HEK293 (cell line): ENCODE measurements around the gene ARHGAP21.

Experiments
- CTCF ChIA-PET: fragments of 350-600 bp; formaldehyde crosslinking; extraction: SDS; loops from one replicate; lab custom pipeline; 2021; ENCODE audit warnings: antibody characterized with exemption; lab: Yijun Ruan, JAX
- POLR2A ChIA-PET: fragments of 300-600 bp; formaldehyde crosslinking; extraction: SDS; loops from one replicate; lab custom pipeline; 2020; ENCODE audit warnings: antibody characterized with exemption, inconsistent platforms; lab: Yijun Ruan, JAX
- H3K27ac ChIP-seq: fragments of 200-500 bp; sonication (Bioruptor generic); 2 replicates; pipeline ENCODE4 v1.5.1; 2014; ENCODE audit warnings: low read depth, low read length, control low read depth, inconsistent platforms; ENCODE audit errors: extremely low read depth
- H3K36me3 ChIP-seq, 2 experiments: fragments of 200-500 bp in 1 of 2; sonication (Bioruptor generic) in 1 of 2; 1 replicate in 1 of 2; 2 replicates in 1 of 2; pipeline ENCODE4 v1.5.1; 2014 to 2017; ENCODE audit warnings: inconsistent platforms in 2 of 2, low read length in 2 of 2; ENCODE audit not compliant: control insufficient read depth in 2 of 2, insufficient read depth in 1 of 2
- H3K4me1 ChIP-seq: fragments of 200-500 bp; sonication (Bioruptor generic); 2 replicates; pipeline ENCODE4 v1.5.1; 2014; ENCODE audit warnings: mild to moderate bottlenecking, low read length, inconsistent platforms; ENCODE audit not compliant: control insufficient read depth, insufficient read depth
- H3K4me3 ChIP-seq: 2 replicates; pipeline ENCODE4 v1.5.1; 2011; ENCODE audit warnings: low read depth, mild to moderate bottlenecking, control low read depth, low read length, moderate library complexity
- H3K9me3 ChIP-seq: fragments of 200-500 bp; sonication (Bioruptor generic); 2 replicates; pipeline ENCODE4 v1.5.1; 2014; ENCODE audit warnings: low read depth, low read length, inconsistent platforms; ENCODE audit not compliant: control insufficient read depth, insufficient read depth
- SCRT2 ChIP-seq: fragments of 450-650 bp; formaldehyde crosslinking; IDR thresholded peaks from 2 replicates; pipeline ENCODE4 v1.5.1; 2016; ENCODE audit warnings: missing biosample characterization, missing genetic modification characterization
- SP7 ChIP-seq: fragments of 450-650 bp; formaldehyde crosslinking; IDR thresholded peaks from 2 replicates; pipeline ENCODE4 v1.5.1; 2016; ENCODE audit warnings: missing biosample characterization, missing genetic modification characterization
- ZBTB21 ChIP-seq: fragments of 450-650 bp; formaldehyde crosslinking; IDR thresholded peaks from 2 replicates; pipeline ENCODE4 v1.5.1; 2017; ENCODE audit warnings: missing biosample characterization, missing genetic modification characterization
- ZEB2 ChIP-seq: fragments of 450-650 bp; formaldehyde crosslinking; IDR thresholded peaks from 2 replicates; pipeline ENCODE4 v1.5.1; 2016; ENCODE audit warnings: missing biosample characterization, missing genetic modification characterization
- ZFP3 ChIP-seq: fragments of 450-650 bp; formaldehyde crosslinking; IDR thresholded peaks from 2 replicates; pipeline ENCODE4 v1.5.1; 2016; ENCODE audit warnings: low read depth, missing biosample characterization, missing genetic modification characterization
- ZFP37 ChIP-seq: fragments of 450-650 bp; formaldehyde crosslinking; IDR thresholded peaks from 2 replicates; pipeline ENCODE4 v1.5.1; 2016; ENCODE audit warnings: missing biosample characterization, missing genetic modification characterization
- ZNF112 ChIP-seq: fragments of 450-650 bp; formaldehyde crosslinking; IDR thresholded peaks from 2 replicates; pipeline ENCODE4 v1.5.0; 2017; ENCODE audit warnings: missing biosample characterization, missing genetic modification characterization
- ZNF600 ChIP-seq: fragments of 450-650 bp; formaldehyde crosslinking; IDR thresholded peaks from 2 replicates; pipeline ENCODE4 v1.5.1; 2016; ENCODE audit warnings: missing biosample characterization, missing genetic modification characterization
- ZNF621 ChIP-seq: fragments of 450-650 bp; formaldehyde crosslinking; IDR thresholded peaks from 2 replicates; pipeline ENCODE4 v1.5.1; 2017; ENCODE audit warnings: missing biosample characterization, missing genetic modification characterization
- ZNF654 ChIP-seq: fragments of 450-650 bp; formaldehyde crosslinking; IDR thresholded peaks from 2 replicates; pipeline ENCODE4 v1.5.1; 2016; ENCODE audit warnings: low read depth, missing biosample characterization, missing genetic modification characterization
- ZSCAN16 ChIP-seq: fragments of 450-650 bp; formaldehyde crosslinking; IDR thresholded peaks from 2 replicates; pipeline ENCODE4 v1.5.1; 2016; ENCODE audit warnings: missing biosample characterization, missing genetic modification characterization
- ZXDB ChIP-seq: fragments of 450-650 bp; formaldehyde crosslinking; IDR thresholded peaks from 2 replicates; pipeline ENCODE4 v1.5.1; 2016; ENCODE audit warnings: missing biosample characterization, missing genetic modification characterization
- TF ChIP-seq, protein P1 (sequence below): fragments of 450-650 bp; formaldehyde crosslinking; IDR thresholded peaks from 2 replicates; pipeline ENCODE4 v1.5.1; 2017; ENCODE audit warnings: missing biosample characterization, missing genetic modification characterization
- TF ChIP-seq, protein P2 (sequence below): fragments of 450-650 bp; formaldehyde crosslinking; conservative IDR thresholded peaks from 2 replicates; pipeline ENCODE4 v1.5.1; 2016; ENCODE audit warnings: low read depth, missing biosample characterization, missing genetic modification characterization
- TF ChIP-seq, protein P3 (sequence below): fragments of 450-650 bp; formaldehyde crosslinking; IDR thresholded peaks from 2 replicates; pipeline ENCODE4 v1.5.1; 2016; ENCODE audit warnings: missing biosample characterization, missing genetic modification characterization, low read depth
- TF ChIP-seq, protein P4 (sequence below): fragments of 450-650 bp; formaldehyde crosslinking; IDR thresholded peaks from 2 replicates; pipeline ENCODE4 v1.5.1; 2017; ENCODE audit warnings: missing biosample characterization, missing genetic modification characterization
- TF ChIP-seq, protein P5 (sequence below): fragments of 450-650 bp; IDR thresholded peaks from 2 replicates; pipeline ENCODE4 v1.5.1; 2018; ENCODE audit warnings: missing biosample characterization, missing genetic modification characterization
- TF ChIP-seq, protein P6 (sequence below): fragments of 450-650 bp; formaldehyde crosslinking; IDR thresholded peaks from 2 replicates; pipeline ENCODE4 v1.5.1; 2016; ENCODE audit warnings: missing biosample characterization, missing genetic modification characterization

ARHGAP21 gene

DNA sequence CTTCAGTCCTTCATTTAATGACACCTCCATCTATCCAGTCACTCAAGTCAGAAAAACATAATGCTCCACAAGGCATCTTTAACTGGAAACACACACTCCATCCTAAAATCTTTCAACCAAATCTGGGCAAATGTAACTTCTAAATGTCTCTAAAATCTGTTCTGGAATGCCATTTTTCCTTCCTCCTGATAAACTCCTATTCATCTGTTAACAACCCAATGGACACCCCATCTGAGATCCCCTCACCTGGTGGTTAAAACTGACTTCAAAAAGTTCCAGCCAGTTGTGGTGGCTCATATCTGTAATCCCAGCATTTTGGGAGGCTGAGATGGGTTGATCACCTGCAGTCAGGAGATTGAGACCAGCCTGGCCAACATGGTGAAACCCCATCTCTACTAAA, 78.7 kb downstream of the ARHGAP21 start:
- CTCF ChIA-PET: no interaction called here
- no peaks in the 10 kb centered on the region for H3K36me3 ChIP-seq
- TF ChIP-seq ZNF600 (tag by site-specific recombination) (no peak), ZNF621 (tag by site-specific recombination) (no peak), ZFP3 (peak; percentile 59)
- TF ChIP-seq, protein P1, sequence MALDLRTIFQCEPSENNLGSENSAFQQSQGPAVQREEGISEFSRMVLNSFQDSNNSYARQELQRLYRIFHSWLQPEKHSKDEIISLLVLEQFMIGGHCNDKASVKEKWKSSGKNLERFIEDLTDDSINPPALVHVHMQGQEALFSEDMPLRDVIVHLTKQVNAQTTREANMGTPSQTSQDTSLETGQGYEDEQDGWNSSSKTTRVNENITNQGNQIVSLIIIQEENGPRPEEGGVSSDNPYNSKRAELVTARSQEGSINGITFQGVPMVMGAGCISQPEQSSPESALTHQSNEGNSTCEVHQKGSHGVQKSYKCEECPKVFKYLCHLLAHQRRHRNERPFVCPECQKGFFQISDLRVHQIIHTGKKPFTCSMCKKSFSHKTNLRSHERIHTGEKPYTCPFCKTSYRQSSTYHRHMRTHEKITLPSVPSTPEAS (tag by site-specific recombination): no peak
- TF ChIP-seq, all 188 proteins: peak for 1
- Histone ChIP-seq H3K4me3 (no peak overlapping the region), H3K27ac (no peak overlapping the region), H3K4me1 (no peaks in the 10 kb centered on the region; the same call in 1 of the 2 replicates), H3K9me3 (no peaks in the 10 kb centered on the region)
- POLR2A ChIA-PET: no interaction called here

DNA sequence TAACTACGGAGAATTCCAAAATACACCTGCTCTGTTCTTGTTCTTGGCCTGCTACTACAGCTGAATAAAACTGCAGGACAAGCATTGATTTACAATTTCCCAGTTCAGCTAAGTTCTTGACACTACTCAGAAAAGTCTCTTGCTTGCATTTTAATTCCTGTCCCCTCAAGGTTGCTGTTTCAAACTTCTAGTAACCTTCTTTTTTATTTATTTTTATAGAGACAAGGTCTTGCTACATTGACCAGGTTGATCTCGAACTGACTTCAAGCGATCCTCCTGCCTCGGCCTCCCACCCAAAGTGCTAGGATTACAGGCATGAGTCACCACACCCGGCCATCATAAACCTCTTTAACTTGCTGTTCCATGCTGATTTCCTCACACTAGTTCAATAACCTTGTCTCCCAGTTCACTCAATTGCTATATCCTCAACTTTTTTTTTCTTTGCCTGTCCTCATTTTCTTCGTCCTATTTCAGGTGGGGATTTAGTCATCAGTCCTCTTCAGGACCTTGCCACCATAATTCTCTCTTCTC, 79.9 kb downstream of the ARHGAP21 start:
- POLR2A ChIA-PET: interaction anchor here (1.4 kb wide), 1 partner anchor 79 kb away, joined by 7 read pairs; the partner anchor contains the start of gene ARHGAP21
- TF ChIP-seq, protein P2, sequence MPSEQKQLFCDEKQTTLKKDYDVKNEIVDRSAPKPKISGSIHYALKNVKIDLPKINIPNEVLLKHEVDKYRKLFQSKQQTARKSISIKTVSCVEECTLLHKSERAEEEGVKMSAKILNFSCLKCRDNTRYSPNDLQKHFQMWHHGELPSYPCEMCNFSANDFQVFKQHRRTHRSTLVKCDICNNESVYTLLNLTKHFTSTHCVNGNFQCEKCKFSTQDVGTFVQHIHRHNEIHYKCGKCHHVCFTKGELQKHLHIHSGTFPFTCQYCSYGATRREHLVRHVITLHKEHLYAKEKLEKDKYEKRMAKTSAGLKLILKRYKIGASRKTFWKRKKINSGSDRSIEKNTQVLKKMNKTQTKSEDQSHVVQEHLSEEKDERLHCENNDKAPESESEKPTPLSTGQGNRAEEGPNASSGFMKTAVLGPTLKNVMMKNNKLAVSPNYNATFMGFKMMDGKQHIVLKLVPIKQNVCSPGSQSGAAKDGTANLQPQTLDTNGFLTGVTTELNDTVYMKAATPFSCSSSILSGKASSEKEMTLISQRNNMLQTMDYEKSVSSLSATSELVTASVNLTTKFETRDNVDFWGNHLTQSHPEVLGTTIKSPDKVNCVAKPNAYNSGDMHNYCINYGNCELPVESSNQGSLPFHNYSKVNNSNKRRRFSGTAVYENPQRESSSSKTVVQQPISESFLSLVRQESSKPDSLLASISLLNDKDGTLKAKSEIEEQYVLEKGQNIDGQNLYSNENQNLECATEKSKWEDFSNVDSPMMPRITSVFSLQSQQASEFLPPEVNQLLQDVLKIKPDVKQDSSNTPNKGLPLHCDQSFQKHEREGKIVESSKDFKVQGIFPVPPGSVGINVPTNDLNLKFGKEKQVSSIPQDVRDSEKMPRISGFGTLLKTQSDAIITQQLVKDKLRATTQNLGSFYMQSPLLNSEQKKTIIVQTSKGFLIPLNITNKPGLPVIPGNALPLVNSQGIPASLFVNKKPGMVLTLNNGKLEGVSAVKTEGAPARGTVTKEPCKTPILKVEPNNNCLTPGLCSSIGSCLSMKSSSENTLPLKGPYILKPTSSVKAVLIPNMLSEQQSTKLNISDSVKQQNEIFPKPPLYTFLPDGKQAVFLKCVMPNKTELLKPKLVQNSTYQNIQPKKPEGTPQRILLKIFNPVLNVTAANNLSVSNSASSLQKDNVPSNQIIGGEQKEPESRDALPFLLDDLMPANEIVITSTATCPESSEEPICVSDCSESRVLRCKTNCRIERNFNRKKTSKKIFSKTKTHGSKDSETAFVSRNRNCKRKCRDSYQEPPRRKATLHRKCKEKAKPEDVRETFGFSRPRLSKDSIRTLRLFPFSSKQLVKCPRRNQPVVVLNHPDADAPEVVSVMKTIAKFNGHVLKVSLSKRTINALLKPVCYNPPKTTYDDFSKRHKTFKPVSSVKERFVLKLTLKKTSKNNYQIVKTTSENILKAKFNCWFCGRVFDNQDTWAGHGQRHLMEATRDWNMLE: no peak
- TF ChIP-seq ZEB2 (tag by site-specific recombination) (0 out of 2 replicates have a peak, but pooled peaks have one; percentile 55), SP7 (tag by site-specific recombination) (peak; percentile 37; the same call in 1 of the 2 replicates), ZXDB (no peak), ZBTB21 (no peak), ZSCAN16 (tag by site-specific recombination) (no peak), ZNF112 (tag by site-specific recombination) (no peak), SCRT2 (tag by site-specific recombination) (no peak), ZFP37 (tag by site-specific recombination) (no peak), ZNF654 (0 out of 2 replicates have a peak, but pooled peaks have one; percentile 6)
- TF ChIP-seq, protein P3, sequence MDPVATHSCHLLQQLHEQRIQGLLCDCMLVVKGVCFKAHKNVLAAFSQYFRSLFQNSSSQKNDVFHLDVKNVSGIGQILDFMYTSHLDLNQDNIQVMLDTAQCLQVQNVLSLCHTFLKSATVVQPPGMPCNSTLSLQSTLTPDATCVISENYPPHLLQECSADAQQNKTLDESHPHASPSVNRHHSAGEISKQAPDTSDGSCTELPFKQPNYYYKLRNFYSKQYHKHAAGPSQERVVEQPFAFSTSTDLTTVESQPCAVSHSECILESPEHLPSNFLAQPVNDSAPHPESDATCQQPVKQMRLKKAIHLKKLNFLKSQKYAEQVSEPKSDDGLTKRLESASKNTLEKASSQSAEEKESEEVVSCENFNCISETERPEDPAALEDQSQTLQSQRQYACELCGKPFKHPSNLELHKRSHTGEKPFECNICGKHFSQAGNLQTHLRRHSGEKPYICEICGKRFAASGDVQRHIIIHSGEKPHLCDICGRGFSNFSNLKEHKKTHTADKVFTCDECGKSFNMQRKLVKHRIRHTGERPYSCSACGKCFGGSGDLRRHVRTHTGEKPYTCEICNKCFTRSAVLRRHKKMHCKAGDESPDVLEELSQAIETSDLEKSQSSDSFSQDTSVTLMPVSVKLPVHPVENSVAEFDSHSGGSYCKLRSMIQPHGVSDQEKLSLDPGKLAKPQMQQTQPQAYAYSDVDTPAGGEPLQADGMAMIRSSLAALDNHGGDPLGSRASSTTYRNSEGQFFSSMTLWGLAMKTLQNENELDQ: no peak
- TF ChIP-seq, protein P4, sequence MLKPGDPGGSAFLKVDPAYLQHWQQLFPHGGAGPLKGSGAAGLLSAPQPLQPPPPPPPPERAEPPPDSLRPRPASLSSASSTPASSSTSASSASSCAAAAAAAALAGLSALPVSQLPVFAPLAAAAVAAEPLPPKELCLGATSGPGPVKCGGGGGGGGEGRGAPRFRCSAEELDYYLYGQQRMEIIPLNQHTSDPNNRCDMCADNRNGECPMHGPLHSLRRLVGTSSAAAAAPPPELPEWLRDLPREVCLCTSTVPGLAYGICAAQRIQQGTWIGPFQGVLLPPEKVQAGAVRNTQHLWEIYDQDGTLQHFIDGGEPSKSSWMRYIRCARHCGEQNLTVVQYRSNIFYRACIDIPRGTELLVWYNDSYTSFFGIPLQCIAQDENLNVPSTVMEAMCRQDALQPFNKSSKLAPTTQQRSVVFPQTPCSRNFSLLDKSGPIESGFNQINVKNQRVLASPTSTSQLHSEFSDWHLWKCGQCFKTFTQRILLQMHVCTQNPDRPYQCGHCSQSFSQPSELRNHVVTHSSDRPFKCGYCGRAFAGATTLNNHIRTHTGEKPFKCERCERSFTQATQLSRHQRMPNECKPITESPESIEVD (tag by site-specific recombination): peak; percentile 32; the same call in 1 of the 2 replicates
- TF ChIP-seq, protein P5, sequence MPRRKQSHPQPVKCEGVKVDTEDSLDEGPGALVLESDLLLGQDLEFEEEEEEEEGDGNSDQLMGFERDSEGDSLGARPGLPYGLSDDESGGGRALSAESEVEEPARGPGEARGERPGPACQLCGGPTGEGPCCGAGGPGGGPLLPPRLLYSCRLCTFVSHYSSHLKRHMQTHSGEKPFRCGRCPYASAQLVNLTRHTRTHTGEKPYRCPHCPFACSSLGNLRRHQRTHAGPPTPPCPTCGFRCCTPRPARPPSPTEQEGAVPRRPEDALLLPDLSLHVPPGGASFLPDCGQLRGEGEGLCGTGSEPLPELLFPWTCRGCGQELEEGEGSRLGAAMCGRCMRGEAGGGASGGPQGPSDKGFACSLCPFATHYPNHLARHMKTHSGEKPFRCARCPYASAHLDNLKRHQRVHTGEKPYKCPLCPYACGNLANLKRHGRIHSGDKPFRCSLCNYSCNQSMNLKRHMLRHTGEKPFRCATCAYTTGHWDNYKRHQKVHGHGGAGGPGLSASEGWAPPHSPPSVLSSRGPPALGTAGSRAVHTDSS: no peak
- TF ChIP-seq, protein P6, sequence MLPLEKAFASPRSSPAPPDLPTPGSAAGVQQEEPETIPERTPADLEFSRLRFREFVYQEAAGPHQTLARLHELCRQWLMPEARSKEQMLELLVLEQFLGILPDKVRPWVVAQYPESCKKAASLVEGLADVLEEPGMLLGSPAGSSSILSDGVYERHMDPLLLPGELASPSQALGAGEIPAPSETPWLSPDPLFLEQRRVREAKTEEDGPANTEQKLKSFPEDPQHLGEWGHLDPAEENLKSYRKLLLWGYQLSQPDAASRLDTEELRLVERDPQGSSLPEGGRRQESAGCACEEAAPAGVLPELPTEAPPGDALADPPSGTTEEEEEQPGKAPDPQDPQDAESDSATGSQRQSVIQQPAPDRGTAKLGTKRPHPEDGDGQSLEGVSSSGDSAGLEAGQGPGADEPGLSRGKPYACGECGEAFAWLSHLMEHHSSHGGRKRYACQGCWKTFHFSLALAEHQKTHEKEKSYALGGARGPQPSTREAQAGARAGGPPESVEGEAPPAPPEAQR: no peak

More for the DNA sequence above, 79.9 kb downstream of the ARHGAP21 start:
- H3K36me3 ChIP-seq: no peaks in the 10 kb centered on the region
- no peak overlapping the region for H3K4me3 ChIP-seq
- CTCF ChIA-PET: interaction anchor here (0.8 to 1.7 kb wide), 2 partner anchors 81 to 289 kb away, joined by 3 to 6 read pairs; no protein-coding TSS in a partner anchor
- H3K27ac ChIP-seq: no peak overlapping the region
- no peaks in the 10 kb centered on the region for H3K9me3 ChIP-seq
- H3K4me1 ChIP-seq: no peaks in the 10 kb centered on the region; the same call in 1 of the 2 replicates
